H1 (cell line): ENCODE measurements around the gene CLCN5. TPM values are rescaled to one million over a fixed set of nuclear protein-coding genes. Genes with fewer than 3 reads are reported as not detected.

Experiments used
- CTCF ChIA-PET: fragments of 300-600 bp; sonication (Branson Sonifier 250); formaldehyde crosslinking; loops from one replicate; lab custom pipeline; 2021; ENCODE audit not compliant: partially characterized antibody; lab: Charles Lee
- POLR2A ChIA-PET: fragments of 300-600 bp; sonication (Branson Sonifier 250); formaldehyde crosslinking; loops from one replicate; lab custom pipeline; 2021; ENCODE audit warnings: inconsistent platforms; ENCODE audit not compliant: partially characterized antibody; lab: Charles Lee
- DNase-seq, 2 experiments: peaks; one replicate each; pipeline versions ENCODE4 v3.0.0 to v3.0.0-alpha.2; 2010 to 2022; ENCODE audit warnings: low spot score in 2 of 2, low read depth in 1 of 2, mixed read lengths in 1 of 2
- FAIRE-seq: peaks from 2 replicates; lab custom pipeline; 2011; peaks lifted over from hg19 to GRCh38; lab: Jason Lieb, UNC
- H2AFZ ChIP-seq: 2 replicates; pipeline ENCODE4 v1.8.1; 2012; ENCODE audit warnings: low read length, inconsistent platforms
- H2AK5ac ChIP-seq: 2 replicates; pipeline ENCODE4 v1.6.1; 2013; ENCODE audit warnings: low read depth, low read length
- H2BK120ac ChIP-seq: replicated peaks from 2 replicates; pipeline ENCODE3; 2013; ENCODE audit warnings: low read depth, low read length, inconsistent platforms
- H2BK12ac ChIP-seq: 2 replicates; pipeline ENCODE4 v1.6.1; 2013; ENCODE audit warnings: low read depth, low read length
- H2BK15ac ChIP-seq: 2 replicates; pipeline ENCODE4 v1.6.1; 2013; ENCODE audit warnings: low read length
- H2BK20ac ChIP-seq: 2 replicates; pipeline ENCODE4 v1.6.1; 2013; ENCODE audit warnings: low read length
- H2BK5ac ChIP-seq: 2 replicates; pipeline ENCODE4 v1.6.1; 2013; ENCODE audit warnings: low read depth, low read length
- H3K14ac ChIP-seq: 2 replicates; pipeline ENCODE4 v1.6.1; 2013; ENCODE audit warnings: inconsistent platforms; ENCODE audit not compliant: insufficient read length
- H3K18ac ChIP-seq: 2 replicates; pipeline ENCODE4 v1.6.1; 2013; ENCODE audit warnings: low read length; ENCODE audit errors: extremely low read depth
- H3K23ac ChIP-seq: 2 replicates; pipeline ENCODE4 v1.6.1; 2013; ENCODE audit warnings: inconsistent platforms; ENCODE audit not compliant: insufficient read length
- H3K23me2 ChIP-seq: 2 replicates; pipeline ENCODE4 v1.6.1; 2013; ENCODE audit warnings: low read depth, low read length
- H3K27ac ChIP-seq: 2 replicates; pipeline ENCODE4 v1.6.1; 2011; ENCODE audit warnings: low read depth, low read length, inconsistent platforms
- H3K27me3 ChIP-seq, 4 experiments: replicated peaks in 1 of 4; 1 replicate in 1 of 4; 2 replicates in 3 of 4; pipeline versions ENCODE4 v1.6.1 to v1.8.1; 2011 to 2013; ENCODE audit warnings: low read length in 3 of 4, mild to moderate bottlenecking in 3 of 4, inconsistent platforms in 2 of 4, mixed read lengths in 2 of 4, moderate library complexity in 1 of 4; ENCODE audit not compliant: control insufficient read depth in 3 of 4, insufficient read depth in 3 of 4; ENCODE audit errors: extremely low read depth in 1 of 4
- H3K36me3 ChIP-seq, 4 experiments: 2 replicates each; pipeline versions ENCODE4 v1.6.1 to v1.8.1; 2011 to 2013; ENCODE audit warnings: mild to moderate bottlenecking in 4 of 4, low read length in 3 of 4, moderate library complexity in 2 of 4, control low read depth in 1 of 4, inconsistent platforms in 1 of 4; ENCODE audit not compliant: insufficient read depth in 4 of 4, control insufficient read depth in 2 of 4
- H3K4ac ChIP-seq: replicated peaks from 2 replicates; pipeline ENCODE3; 2013; ENCODE audit warnings: low read length, low read depth, mixed read lengths, inconsistent platforms; ENCODE audit not compliant: insufficient read length
- H3K4me1 ChIP-seq, 4 experiments: replicated peaks in 1 of 4; 1 replicate in 1 of 4; 2 replicates in 3 of 4; pipeline versions ENCODE4 v1.6.1 to v1.8.1; 2011 to 2013; ENCODE audit warnings: low read length in 3 of 4, inconsistent platforms in 2 of 4, mixed read lengths in 1 of 4; ENCODE audit not compliant: insufficient read depth in 4 of 4, control insufficient read depth in 3 of 4
- H3K4me2 ChIP-seq, 2 experiments: 2 replicates each; pipeline versions ENCODE4 v1.6.1 to v1.8.1; 2011 to 2013; ENCODE audit warnings: low read depth in 2 of 2, low read length in 2 of 2, control low read depth in 1 of 2, inconsistent platforms in 1 of 2, mild to moderate bottlenecking in 1 of 2; ENCODE audit not compliant: insufficient read depth in 1 of 2
- H3K4me3 ChIP-seq, 4 experiments: fragments of 200-600, 300-600 bp in 1 of 4; sonication (generic), shearing (Covaris generic), sonication (Bioruptor Twin) in 1 of 4; 2 replicates each; pipeline versions ENCODE4 v1.5.1 to v1.8.1; 2011 to 2016; ENCODE audit warnings: low read length in 4 of 4, low read depth in 3 of 4, control low read depth in 2 of 4, inconsistent platforms in 2 of 4, mild to moderate bottlenecking in 2 of 4, mixed read lengths in 1 of 4, moderate library complexity in 1 of 4; ENCODE audit not compliant: insufficient read depth in 2 of 4; ENCODE audit errors: extremely low read depth in 1 of 4
- H3K56ac ChIP-seq: replicated peaks from 2 replicates; pipeline ENCODE3; 2013; ENCODE audit warnings: low read depth, mild to moderate bottlenecking, mixed read lengths, low read length, inconsistent platforms; ENCODE audit not compliant: insufficient read length
- H3K79me1 ChIP-seq: 2 replicates; pipeline ENCODE4 v1.6.1; 2013; ENCODE audit warnings: low read depth, low read length, control low read depth
- H3K79me2 ChIP-seq, 2 experiments: 2 replicates each; pipeline versions ENCODE4 v1.6.1 to v1.8.1; 2012 to 2013; ENCODE audit warnings: low read length in 2 of 2, mild to moderate bottlenecking in 2 of 2, inconsistent platforms in 1 of 2; ENCODE audit not compliant: insufficient read depth in 2 of 2, control insufficient read depth in 1 of 2
- H3K9ac ChIP-seq, 4 experiments: replicated peaks in 1 of 4; 1 replicate in 1 of 4; 2 replicates in 3 of 4; pipeline versions ENCODE4 v1.6.1 to v1.8.1; 2011 to 2013; ENCODE audit warnings: low read depth in 3 of 4, low read length in 3 of 4, control low read depth in 2 of 4, mild to moderate bottlenecking in 2 of 4, moderate library complexity in 2 of 4, inconsistent platforms in 1 of 4; ENCODE audit errors: extremely low read depth in 1 of 4
- H3K9me3 ChIP-seq, 2 experiments: 2 replicates each; pipeline versions ENCODE4 v1.6.1 to v1.8.1; 2012 to 2013; ENCODE audit warnings: mild to moderate bottlenecking in 2 of 2, moderate library complexity in 2 of 2, control low read depth in 1 of 2, inconsistent platforms in 1 of 2, low read depth in 1 of 2, low read length in 1 of 2, mixed read lengths in 1 of 2; ENCODE audit not compliant: insufficient read depth in 2 of 2
- H4K20me1 ChIP-seq, 2 experiments: replicated peaks in 1 of 2; 2 replicates each; pipeline versions ENCODE3 to v1.8.1; 2011 to 2013; ENCODE audit warnings: inconsistent platforms in 2 of 2, low read length in 2 of 2, mild to moderate bottlenecking in 1 of 2; ENCODE audit not compliant: insufficient read depth in 2 of 2, control insufficient read depth in 1 of 2
- H4K5ac ChIP-seq: 2 replicates; pipeline ENCODE4 v1.6.1; 2013; ENCODE audit warnings: low read length, low read depth, mixed read lengths, inconsistent platforms; ENCODE audit not compliant: insufficient read length
- H4K8ac ChIP-seq: 2 replicates; pipeline ENCODE4 v1.8.0; 2013; ENCODE audit warnings: mild to moderate bottlenecking, moderate library complexity, low read length, inconsistent platforms; ENCODE audit not compliant: insufficient read depth; ENCODE audit errors: extremely low read depth
- H4K91ac ChIP-seq: replicated peaks from 2 replicates; pipeline ENCODE3; 2013; ENCODE audit warnings: low read length, mixed read lengths, inconsistent platforms; ENCODE audit not compliant: insufficient read length
- ASH2L ChIP-seq: fragments of 200-600, 300-600 bp; sonication (generic); IDR thresholded peaks from one replicate; pipeline ENCODE4 v1.7.1; 2017; ENCODE audit warnings: low read length
- CHD2 ChIP-seq: IDR thresholded peaks from 2 replicates; pipeline ENCODE4 v1.6.1; 2012; ENCODE audit warnings: low read length, improper control_type of control experiment
- CTCF ChIP-seq, 3 experiments: IDR thresholded peaks; 1 replicate in 2 of 3; 2 replicates in 1 of 3; pipeline versions ENCODE4 v1.5.1 to v1.6.1; 2011; ENCODE audit warnings: low read length in 3 of 3, mild to moderate bottlenecking in 3 of 3, inconsistent platforms in 2 of 3, low read depth in 1 of 3, moderate library complexity in 1 of 3; ENCODE audit not compliant: insufficient read depth in 1 of 3; ENCODE audit errors: control extremely low read depth in 1 of 3
- EZH2 ChIP-seq: fragments of 200-600 bp; sonication (generic); IDR thresholded peaks from 2 replicates; pipeline ENCODE4 v1.7.1; 2012; ENCODE audit warnings: low read depth, mild to moderate bottlenecking, moderate library complexity, low read length, inconsistent platforms; ENCODE audit not compliant: severe bottlenecking
- JUN ChIP-seq: IDR thresholded peaks from 2 replicates; pipeline ENCODE4 v1.6.1; 2011; ENCODE audit warnings: low read depth, mild to moderate bottlenecking, improper control_type of control experiment, low read length
- KDM1A ChIP-seq: fragments of 200-600, 300-600 bp; sonication (generic); IDR thresholded peaks from 2 replicates; pipeline ENCODE4 v1.7.1; 2016; ENCODE audit warnings: mild to moderate bottlenecking, low read length, borderline replicate concordance
- KDM4A ChIP-seq: IDR thresholded peaks from one replicate; pipeline ENCODE4 v1.7.1; 2012; ENCODE audit warnings: low read depth, mild to moderate bottlenecking, moderate library complexity, low read length, inconsistent platforms; ENCODE audit not compliant: severe bottlenecking
- KDM5A ChIP-seq: fragments of 200-600 bp; IDR thresholded peaks from 2 replicates; pipeline ENCODE4 v1.7.1; 2012; ENCODE audit warnings: mild to moderate bottlenecking, low read length, inconsistent platforms, mixed read lengths
- POLR2A ChIP-seq, 2 experiments: IDR thresholded peaks; 1 replicate in 1 of 2; 2 replicates in 1 of 2; pipeline ENCODE4 v1.6.1; 2011; ENCODE audit warnings: low read depth in 2 of 2, low read length in 2 of 2, mild to moderate bottlenecking in 2 of 2; ENCODE audit errors: control extremely low read depth in 1 of 2
- SP4 ChIP-seq: IDR thresholded peaks from 2 replicates; pipeline ENCODE4 v1.6.1; 2012; ENCODE audit warnings: low read length, inconsistent platforms
- TAF7 ChIP-seq: optimal IDR thresholded peaks from 2 replicates; pipeline ENCODE3; 2011; ENCODE audit warnings: low read depth, mild to moderate bottlenecking, inconsistent platforms, low read length, moderate library complexity, borderline replicate concordance
- YY1 ChIP-seq: IDR thresholded peaks from 2 replicates; pipeline ENCODE4 v1.6.1; 2011; ENCODE audit warnings: low read depth, mild to moderate bottlenecking, low read length
- ZNF274 ChIP-seq: IDR thresholded peaks from 2 replicates; pipeline ENCODE4 v1.7.0; 2012; ENCODE audit warnings: low read length, borderline replicate concordance; ENCODE audit errors: extremely low read depth
- WGBS, 2 experiments: shearing (Covaris generic) in 1 of 2; methylation state at CpG; one replicate each; pipeline versions ENCODE4 v1.1.6 to v1.1.7; 2013 to 2015; ENCODE audit warnings: low lambda C conversion rate in 2 of 2, mixed read lengths in 2 of 2, inconsistent platforms in 1 of 2, low coverage in 1 of 2, missing lambda C conversion rate in 1 of 2; ENCODE audit not compliant: insufficient replicate concordance in 2 of 2, insufficient coverage in 1 of 2, insufficient read length in 1 of 2; ENCODE audit errors: extremely low coverage in 1 of 2, missing lambda C conversion rate in 1 of 2; 5-methylcytosine and 5-hydroxymethylcytosine counted together
- polyA plus RNA-seq, 7 experiments: library from polyadenylated mRNA; depleted of rRNA in 3 of 7; stranded (reverse) in 5 of 7; unstranded in 2 of 7; fragments of >200 nt in 5 of 7; fragments of 200-250 nt in 2 of 7; gene quantifications; 1 replicate in 5 of 7; 2 replicates in 1 of 7; 4 replicates in 1 of 7; pipeline versions ENCODE4 v1.2.1 to v1.2.3, GENCODE V29; 2011 to 2013; ENCODE audit warnings: missing spikeins in 2 of 7, mixed read lengths in 2 of 7
- total RNA-seq: library from RNA; stranded (reverse); fragmentation: NEBNext Ultra II Directional; extraction: Animal tissue kit (Norgen Biotek cat#: 25700); gene quantifications from 2 replicates; pipeline ENCODE4 v1.2.1, GENCODE V29; 2021

CLCN5 gene
- total and polyA plus RNA-seq, 2 of the 8 experiments (the other 6 are each of a cell fraction or from before 2014, with no cell fraction given), result 4.2 to 9.7 TPM

GRCh38 chrX:49912861-49913260 is 9.5 kb upstream of the CLCN5 start:
- H3K23ac ChIP-seq, result no peak overlapping the region
- H2BK12ac ChIP-seq, result no peak overlapping the region
- ChIA-PET POLR2A (no interaction called here), CTCF (interaction anchor here (1.1 to 1.5 kb wide), 3 partner anchors 8 to 170 kb away, joined by 3 to 4 read pairs (median 3); no protein-coding TSS in a partner anchor)
- H2BK20ac ChIP-seq, result no peak overlapping the region
- H3K56ac ChIP-seq, result no peak overlapping the region
- H2AFZ ChIP-seq, result no peak overlapping the region
- H3K23me2 ChIP-seq, result no peaks in the 10 kb centered on the region
- no peak overlapping the region for H2BK120ac ChIP-seq
- no peak overlapping the region for H4K8ac ChIP-seq
- no peak for DNase-seq
- no peak overlapping the region for H4K5ac ChIP-seq
- H3K9ac ChIP-seq, result no peak overlapping the region
- no peak for FAIRE-seq
- H2BK15ac ChIP-seq, result no peak overlapping the region
- H3K14ac ChIP-seq, result no peak overlapping the region
- no peak overlapping the region for H2AK5ac ChIP-seq
- no peaks in the 10 kb centered on the region for H4K20me1 ChIP-seq
- H3K18ac ChIP-seq, result no peak overlapping the region
- H2BK5ac ChIP-seq, result no peak overlapping the region
- no peaks in the 10 kb centered on the region for H3K9me3 ChIP-seq
- H3K4me1 ChIP-seq, result no peaks in the 10 kb centered on the region
- H3K27ac ChIP-seq, result no peak overlapping the region
- H3K4ac ChIP-seq, result no peak overlapping the region
- H3K79me1 ChIP-seq, result no peaks in the 10 kb centered on the region
- H4K91ac ChIP-seq, result no peak overlapping the region
- H3K27me3 ChIP-seq, result no peaks in the 10 kb centered on the region
- 82% methylated on average over 3 of the region's 3 CpGs; no CpG with 5 or more reads in 1 of the 2 experiments for WGBS, 2 experiments
- no peak overlapping the region for H3K4me3 ChIP-seq
- H3K36me3 ChIP-seq, result no peaks in the 10 kb centered on the region
- H3K79me2 ChIP-seq, result no peaks in the 10 kb centered on the region
- no peak overlapping the region for H3K4me2 ChIP-seq
- TF ChIP-seq SP4, result no peak
- TF ChIP-seq EZH2, result no peak
- TF ChIP-seq ZNF274, result no peak
- TF ChIP-seq POLR2A (IDR thresholded peaks at IDR 0.05; ENCODE audit: control extremely low read depth in 1 of 2, low read depth in 2 of 2, low read length in 2 of 2), result no peak
- TF ChIP-seq CTCF (IDR thresholded peaks at IDR 0.05; ENCODE audit: control extremely low read depth in 1 of 3, insufficient read depth in 1 of 3, low read depth in 1 of 3, low read length in 3 of 3), result no peak
- no peak for TF ChIP-seq YY1
- no peak for TF ChIP-seq KDM1A
- no peak for TF ChIP-seq CHD2
- TF ChIP-seq JUN, result no peak
- no peak for TF ChIP-seq TAF7
- TF ChIP-seq KDM5A, result no peak
- TF ChIP-seq ASH2L, result no peak
- TF ChIP-seq KDM4A, result no peak
